Natural killer cell (primary cell): ENCODE data around the gene ZNF146. TPM values are rescaled to one million over a fixed set of nuclear protein-coding genes. Genes with fewer than 3 reads are reported as not detected.

Experiments used
- total RNA-seq, 4 donors: library from RNA; stranded (reverse); fragments of 120-200 nt in 1 of 4; gene quantifications; one replicate each; pipeline versions ENCODE4 v1.2.3 to v1.2.4, GENCODE V29; 2013 to 2022

Gene ZNF146
- total RNA-seq, 3 donors from 2014 or later (not counting 1 experiment from before 2014, with no cell fraction given), result 20.3 to 37.3 (median 21.5) TPM

Other genes starting within 250 kb of the ZNF146 start
- gene SDHAF1, start 219.9 kb upstream of the ZNF146 start, total RNA-seq, result 10 to 100 TPM in 2 of 3 donors, 1 to 10 TPM in 1; 9.2 to 12.1 (median 10.5) TPM
- 1 to 10 TPM in 2 of 3 donors, under 1 TPM in 1; 0.41 to 2.6 (median 1.5) TPM for gene SYNE4, start 206.3 kb upstream of the ZNF146 start, total RNA-seq
- gene ALKBH6, start 200.9 kb upstream of the ZNF146 start, total RNA-seq, result 10 to 100 TPM; 39.0 to 57.3 (median 48.1) TPM
- 1 to 10 TPM in 2 of 3 donors, under 1 TPM in 1; 0.33 to 2.1 (median 1.3) TPM for gene CLIP3, start 182.2 kb upstream of the ZNF146 start, total RNA-seq
- 1 to 10 TPM; 1.8 to 3.2 (median 2.8) TPM for gene THAP8, start 160.8 kb upstream of the ZNF146 start, total RNA-seq
- gene WDR62, start 160.2 kb upstream of the ZNF146 start, total RNA-seq, result 1 to 10 TPM; 3.9 to 5.9 (median 4.8) TPM
- not detected for gene OVOL3, start 104.0 kb upstream of the ZNF146 start, total RNA-seq
- 10 to 100 TPM; 26.6 to 33.4 (median 31.8) TPM for gene POLR2I, start 100.2 kb upstream of the ZNF146 start, total RNA-seq
- gene TBCB, start 99.6 kb upstream of the ZNF146 start, total RNA-seq, result 100 to 1,000 TPM; 153 to 180 (median 175) TPM
- 100 to 1,000 TPM; 569 to 637 (median 578) TPM for gene CAPNS1, start 75.0 kb upstream of the ZNF146 start, total RNA-seq
- not detected for gene COX7A1, start 62.7 kb upstream of the ZNF146 start, total RNA-seq
- 10 to 100 TPM in 2 of 3 donors, 1 to 10 TPM in 1; 7.7 to 19.1 (median 10.5) TPM for gene ZNF565, start 441 bp upstream of the ZNF146 start, total RNA-seq
- gene ZFP14, start 164.1 kb downstream of the ZNF146 start, total RNA-seq, result 1 to 10 TPM; 7.4 to 8.2 (median 7.8) TPM
- gene ZFP82, start 203.5 kb downstream of the ZNF146 start, total RNA-seq, result 1 to 10 TPM; 2.3 to 4.1 (median 3.6) TPM